Prostate gland (tissue), 2 donors: Measurements from ENCODE around the gene FLVCR1. TPM values are rescaled to one million over a fixed set of nuclear protein-coding genes. Genes with fewer than 3 reads are reported as not detected.

ENCODE experiments used
- DNase-seq: peaks from one replicate; pipeline ENCODE4 v3.0.0-alpha.2; 2019; ENCODE audit warnings: low spot score
- H3K27ac ChIP-seq, 2 donors: fragments of 200-600 bp; sonication (generic); 2 replicates each; pipeline ENCODE4 v1.5.1; 2017 to 2019
- H3K27me3 ChIP-seq: fragments of 200-600 bp; sonication (generic); replicated peaks from 2 replicates; pipeline ENCODE4 v1.5.1; 2019; ENCODE audit not compliant: insufficient read depth
- H3K36me3 ChIP-seq, 2 donors: fragments of 200-600 bp; sonication (generic); 1 replicate in 1 of 2; 2 replicates in 1 of 2; pipeline versions ENCODE4 v1.5.1 to v1.8.1; 2017 to 2019
- H3K4me1 ChIP-seq: fragments of 200-600 bp; sonication (generic); replicated peaks from 2 replicates; pipeline ENCODE4 v1.5.1; 2019
- H3K4me3 ChIP-seq, 2 donors: fragments of 200-600 bp; sonication (generic); 2 replicates each; pipeline ENCODE4 v1.5.1; 2017 to 2019
- H3K9me3 ChIP-seq: fragments of 200-600 bp; sonication (generic); 2 replicates; pipeline ENCODE4 v1.5.1; 2017
- POLR2A ChIP-seq: fragments of 450-650 bp; IDR thresholded peaks from one replicate; pipeline ENCODE4 v1.6.1; 2016; ENCODE audit warnings: antibody characterized with exemption, mild to moderate bottlenecking
- POLR2AphosphoS5 ChIP-seq: sonication (generic); formaldehyde crosslinking; IDR thresholded peaks from one replicate; pipeline ENCODE4 v1.6.1; 2017; ENCODE audit warnings: antibody characterized with exemption
- WGBS: methylation state at CpG from one replicate; pipeline ENCODE4 v1.1.5; 2018; 5-methylcytosine and 5-hydroxymethylcytosine counted together
- intact Hi-C: fragments of 100-400 bp; cut with DNase I; formaldehyde crosslinking; loops from one replicate; pipeline ENCODE4 v1.14.2; 2022
- small RNA-seq, 2 donors: library from RNA; depleted of rRNA; stranded (forward); fragments of <200 nt; gene quantifications; one replicate each; pipeline ENCODE3, GENCODE V24; 2016
- total RNA-seq, 2 donors: library from RNA; depleted of rRNA; stranded (reverse); fragments of >200 nt; gene quantifications; one replicate each; pipeline ENCODE4 v1.1.0, GENCODE V29; 2016
- TF ChIP-seq, protein P1 (sequence below), 4 experiments: fragments of 200-600 bp in 2 of 4; fragments of 450-650 bp in 2 of 4; sonication (generic) in 2 of 4; IDR thresholded peaks; 1 replicate in 3 of 4; 2 replicates in 1 of 4; pipeline ENCODE4 v1.5.1; 2016 to 2019; ENCODE audit warnings: antibody characterized with exemption in 4 of 4, mild to moderate bottlenecking in 2 of 4, moderate library complexity in 2 of 4

The FLVCR1 gene
- total RNA-seq, 2 donors from 2014 or later, result 11.1 to 13.4 TPM

DNA sequence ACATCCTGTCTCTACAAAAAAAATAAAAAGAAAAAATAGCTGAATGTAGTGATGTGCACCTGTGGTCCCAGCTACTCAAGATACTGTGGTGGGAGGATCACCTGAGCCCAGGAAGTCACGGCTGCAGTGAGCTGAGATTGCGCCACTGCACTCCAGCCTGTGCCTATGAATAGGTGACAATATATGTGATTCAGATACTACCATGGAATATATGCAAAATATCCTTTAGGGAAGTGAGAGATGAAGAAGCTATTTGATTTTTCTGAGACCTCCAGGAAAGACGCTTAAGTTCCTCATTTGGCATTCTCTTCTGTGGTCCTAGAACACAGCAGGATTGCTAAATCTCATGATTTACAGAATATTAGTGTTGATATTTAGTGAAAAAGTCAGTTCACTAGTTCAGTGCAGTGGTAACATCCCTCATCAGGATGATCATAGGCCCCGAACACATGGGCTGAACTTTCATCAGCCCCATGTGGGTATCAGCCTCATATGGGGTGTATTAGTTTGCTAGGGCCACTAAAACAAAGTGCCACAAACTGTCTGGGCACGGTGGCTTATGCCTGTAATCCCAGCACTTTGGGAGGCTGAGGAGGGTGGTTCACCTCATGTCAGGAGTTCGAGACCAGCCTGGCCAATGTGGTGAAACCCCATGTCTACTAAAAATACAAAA, 86.3 kb downstream of the FLVCR1 start:
- Histone ChIP-seq H3K9me3 (no peaks in the 10 kb centered on the region), H3K27ac (no peak overlapping the region), H3K4me3 (no peak overlapping the region), H3K36me3 (no peaks in the 10 kb centered on the region), H3K4me1 (no peaks in the 10 kb centered on the region), H3K27me3 (no peaks in the 10 kb centered on the region)
- TF ChIP-seq, protein P1, sequence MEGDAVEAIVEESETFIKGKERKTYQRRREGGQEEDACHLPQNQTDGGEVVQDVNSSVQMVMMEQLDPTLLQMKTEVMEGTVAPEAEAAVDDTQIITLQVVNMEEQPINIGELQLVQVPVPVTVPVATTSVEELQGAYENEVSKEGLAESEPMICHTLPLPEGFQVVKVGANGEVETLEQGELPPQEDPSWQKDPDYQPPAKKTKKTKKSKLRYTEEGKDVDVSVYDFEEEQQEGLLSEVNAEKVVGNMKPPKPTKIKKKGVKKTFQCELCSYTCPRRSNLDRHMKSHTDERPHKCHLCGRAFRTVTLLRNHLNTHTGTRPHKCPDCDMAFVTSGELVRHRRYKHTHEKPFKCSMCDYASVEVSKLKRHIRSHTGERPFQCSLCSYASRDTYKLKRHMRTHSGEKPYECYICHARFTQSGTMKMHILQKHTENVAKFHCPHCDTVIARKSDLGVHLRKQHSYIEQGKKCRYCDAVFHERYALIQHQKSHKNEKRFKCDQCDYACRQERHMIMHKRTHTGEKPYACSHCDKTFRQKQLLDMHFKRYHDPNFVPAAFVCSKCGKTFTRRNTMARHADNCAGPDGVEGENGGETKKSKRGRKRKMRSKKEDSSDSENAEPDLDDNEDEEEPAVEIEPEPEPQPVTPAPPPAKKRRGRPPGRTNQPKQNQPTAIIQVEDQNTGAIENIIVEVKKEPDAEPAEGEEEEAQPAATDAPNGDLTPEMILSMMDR (IDR thresholded peaks at IDR 0.05), result no peak
- TF ChIP-seq POLR2AphosphoS5 (no peak), POLR2A (no peak)
- intact Hi-C loops, result no loop called here
- WGBS, result 86% methylated on average over 6 of the region's 6 CpGs
- DNase-seq, result no peak

DNA sequence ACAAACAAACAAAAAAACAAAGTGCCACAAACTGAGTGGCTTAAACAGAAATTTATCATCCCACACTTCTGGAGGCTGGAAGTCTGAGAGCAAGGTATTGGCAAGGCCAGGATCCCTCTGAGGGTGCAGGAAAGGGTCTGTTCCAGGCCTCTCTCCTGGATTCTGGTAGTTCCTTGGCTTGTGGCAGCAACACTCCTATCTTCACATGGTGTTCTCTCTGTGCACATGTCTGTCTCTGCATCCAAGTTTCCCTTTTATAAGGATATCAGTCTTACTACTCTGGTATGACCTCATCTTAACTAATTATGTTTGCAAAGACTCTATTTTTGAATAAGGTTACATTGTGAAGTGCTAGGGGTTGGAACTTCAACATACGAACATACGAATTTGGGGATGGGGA, 87.0 kb downstream of the FLVCR1 start:
- no peak overlapping the region for H3K4me3 ChIP-seq
- no peak overlapping the region for H3K27ac ChIP-seq
- H3K36me3 ChIP-seq, result no peaks in the 10 kb centered on the region
- H3K27me3 ChIP-seq, result no peaks in the 10 kb centered on the region
- H3K9me3 ChIP-seq, result no peaks in the 10 kb centered on the region
- no peaks in the 10 kb centered on the region for H3K4me1 ChIP-seq
- TF ChIP-seq POLR2AphosphoS5 (no peak), POLR2A (no peak)
- TF ChIP-seq, protein P1 (IDR thresholded peaks at IDR 0.05), result no peak
- intact Hi-C loops, result no loop called here
- no peak for DNase-seq
- WGBS, result 73% methylated on average over 2 of the region's 2 CpGs

DNA sequence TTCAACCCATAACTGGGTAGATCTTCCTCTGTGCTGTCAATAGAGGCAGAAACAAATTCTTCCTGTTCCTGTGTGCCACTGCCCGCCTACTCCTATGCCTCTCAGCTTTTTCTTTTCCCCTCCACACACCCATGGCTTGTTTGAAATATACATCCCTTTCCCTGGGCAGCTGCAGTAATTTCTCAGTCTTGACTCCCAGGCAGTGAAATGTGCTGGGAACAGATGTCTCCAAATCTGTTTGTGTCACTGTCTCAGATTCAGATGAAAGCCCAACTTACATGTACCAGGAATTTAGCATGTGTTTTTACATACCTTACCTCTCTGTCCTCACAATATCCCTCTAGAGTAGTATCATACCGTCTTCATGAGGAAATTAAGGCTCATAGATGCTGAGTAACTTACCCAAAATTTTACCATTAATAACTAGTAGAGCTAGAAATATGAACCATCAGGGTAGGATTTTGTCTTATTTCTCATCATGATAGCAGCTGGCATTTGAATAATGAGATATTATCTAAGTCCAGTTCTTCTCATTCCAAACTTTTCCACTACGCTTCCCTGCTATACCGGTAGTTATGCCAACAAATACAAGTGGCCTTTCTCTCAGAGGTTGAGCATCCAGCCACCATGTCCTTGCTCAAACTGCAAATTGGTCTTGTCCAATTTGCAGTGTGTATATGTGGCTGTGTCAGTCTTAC, 87.5 kb downstream of the FLVCR1 start:
- intact Hi-C loops, result no loop called here
- Histone ChIP-seq H3K27ac (no peak overlapping the region), H3K4me3 (no peak overlapping the region), H3K9me3 (no peaks in the 10 kb centered on the region), H3K4me1 (no peaks in the 10 kb centered on the region), H3K36me3 (no peaks in the 10 kb centered on the region), H3K27me3 (no peaks in the 10 kb centered on the region)
- 76% methylated on average over 4 of the region's 4 CpGs for WGBS
- TF ChIP-seq POLR2AphosphoS5, result no peak
- TF ChIP-seq POLR2A, result no peak
- TF ChIP-seq, protein P1 (IDR thresholded peaks at IDR 0.05), result no peak
- DNase-seq, result no peak

DNA sequence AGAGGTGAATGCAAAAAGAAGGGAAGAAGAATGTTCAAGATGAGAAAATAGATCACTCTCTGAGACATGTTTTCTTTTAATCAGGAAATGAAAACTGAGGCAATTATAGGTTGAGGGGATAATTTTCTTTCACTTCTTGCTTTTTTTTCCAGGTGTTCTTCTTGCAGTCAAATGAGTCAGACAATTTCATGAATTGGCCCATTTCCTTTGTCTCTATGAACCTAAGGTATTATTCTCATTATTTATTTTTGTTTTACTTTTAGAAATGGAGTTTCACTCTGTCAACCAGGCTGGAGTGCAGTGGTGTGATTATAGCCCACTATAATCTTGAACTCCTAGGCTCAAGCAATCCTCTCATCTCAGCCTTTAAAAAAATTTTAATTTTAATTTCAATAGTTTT, 88.8 kb downstream of the FLVCR1 start:
- Histone ChIP-seq H3K27me3 (no peaks in the 10 kb centered on the region), H3K4me1 (no peaks in the 10 kb centered on the region), H3K36me3 (no peaks in the 10 kb centered on the region), H3K27ac (no peak overlapping the region), H3K4me3 (no peak overlapping the region), H3K9me3 (no peaks in the 10 kb centered on the region)
- intact Hi-C loops, result no loop called here
- no peak for DNase-seq
- TF ChIP-seq POLR2AphosphoS5 (no peak), POLR2A (no peak)
- TF ChIP-seq, protein P1 (IDR thresholded peaks at IDR 0.05), result no peak

Small RNA genes lying within 50 kb of the gene (small RNA-seq; reads per million reads assigned to genes)
- 0 reads per million in 2 donors for gene AC104333.1
- gene AC104333.2, result 0 reads per million in 2 donors

Other genes starting within 250 kb of the FLVCR1 start
- 10 to 100 TPM in 1 of 2 donors, 1 to 10 TPM in 1; 6.0 to 14.8 TPM for gene ATF3, start 249.5 kb upstream of the FLVCR1 start, total RNA-seq
- gene BATF3, start 158.4 kb upstream of the FLVCR1 start, total RNA-seq, result 1 to 10 TPM in 1 of 2 donors, not detected in 1; 4.0 TPM
- 10 to 100 TPM; 31.6 to 42.6 TPM for gene NSL1, start 66.5 kb upstream of the FLVCR1 start, total RNA-seq
- 10 to 100 TPM in 1 of 2 donors, 1 to 10 TPM in 1; 9.0 to 10.2 TPM for gene TATDN3, start 66.4 kb upstream of the FLVCR1 start, total RNA-seq
- gene SPATA45, start 10.6 kb upstream of the FLVCR1 start, total RNA-seq, result not detected
- 1 to 10 TPM; 2.6 to 2.7 TPM for gene VASH2, start 92.3 kb downstream of the FLVCR1 start, total RNA-seq
- gene ANGEL2, start 157.6 kb downstream of the FLVCR1 start, total RNA-seq, result 10 to 100 TPM; 54.0 to 57.3 TPM
- gene RPS6KC1, start 193.0 kb downstream of the FLVCR1 start, total RNA-seq, result 10 to 100 TPM; 32.6 to 35.3 TPM